KG1 (cell line): ENCODE data around the gene CES2.
"Not testable (repeated sequence)": the region's sequence is repeated elsewhere in the genome, so short reads cannot be mapped to it uniquely, and the experiment has no call there.

Experiments used
- DNase-seq: peaks from one replicate; lab custom pipeline; 2025; lab: John Stamatoyannopoulos, UW

The CES2 gene

GRCh38 chr16:66979011-66979717 lies 43.8 kb downstream of the CES2 start:
- no peak for DNase-seq

DNA sequence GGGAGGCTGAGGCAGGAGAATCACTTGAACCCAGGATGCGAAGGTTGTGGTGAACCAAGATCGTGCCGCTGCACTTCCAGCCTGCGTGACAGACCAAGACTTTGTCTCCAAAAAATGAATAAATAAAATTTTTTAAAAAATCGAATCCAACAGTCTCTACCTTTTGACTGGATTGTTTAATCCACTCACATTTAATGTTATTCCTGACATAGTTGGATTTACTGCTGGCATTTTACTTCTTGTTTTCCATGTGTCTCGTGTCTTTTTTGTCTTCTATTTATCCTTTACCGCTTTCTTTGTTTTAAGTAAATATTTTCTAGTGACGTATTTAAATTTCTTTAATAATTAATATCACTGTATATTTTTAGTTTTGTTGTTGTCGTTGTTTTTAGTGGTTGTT lies 47.7 kb downstream of the CES2 start:
- DNase-seq: no peak

GRCh38 chr16:66984892-66985311 lies 49.6 kb downstream of the CES2 start:
- DNase-seq: no peak

GRCh38 chr16:66986559-66986958 lies 51.2 kb downstream of the CES2 start:
- DNase-seq: no peak

- no peak for DNase-seq
These were observed 53.0 kb downstream of the CES2 start, which contains the start of gene CES4A for GRCh38 chr16:66988197-66988788. TSS of gene CES4A (plus strand) at chr16:66988589. CDS start at chr16:66988773, 184 bp downstream.

GRCh38 chr16:66991545-66992077 lies 56.3 kb downstream of the CES2 start:
- DNase-seq: no peak

DNA sequence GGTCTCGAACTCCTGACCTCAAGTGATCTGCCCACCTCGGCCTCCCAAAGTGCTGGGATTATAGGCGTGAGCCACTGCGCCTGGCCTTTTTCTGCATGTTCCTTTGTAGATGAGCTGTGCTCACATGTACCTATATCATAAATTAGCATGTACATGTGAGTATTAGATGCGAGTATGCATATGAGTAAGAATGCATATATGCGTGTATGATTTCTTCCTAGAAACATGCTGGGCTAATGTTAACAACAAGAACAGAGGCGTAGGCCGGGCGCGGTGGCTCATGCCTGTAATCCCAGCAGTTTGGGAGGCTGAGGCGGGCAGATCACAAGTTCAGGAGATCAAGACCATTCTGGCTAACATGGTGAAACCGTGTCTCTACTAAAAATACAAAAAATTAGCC lies 58.2 kb downstream of the CES2 start:
- not testable (repeated sequence) for DNase-seq
